Esophagus squamous epithelium (tissue), 5 donors: ENCODE data around the gene CEP128. TPM values are rescaled to one million over a fixed set of nuclear protein-coding genes. Genes with fewer than 3 reads are reported as not detected.

Source experiments
- DNase-seq: peaks from one replicate; lab custom pipeline; 2025; lab: John Stamatoyannopoulos, UW
- H3K27ac ChIP-seq, 4 donors: fragments of 200-600 bp; sonication (generic); one replicate each; pipeline ENCODE4 v1.5.1; 2016 to 2019; ENCODE audit warnings: mild to moderate bottlenecking in 1 of 4
- H3K27me3 ChIP-seq, 4 donors: fragments of 200-600 bp; sonication (generic); 1 replicate in 3 of 4; 2 replicates in 1 of 4; pipeline versions ENCODE4 v1.5.1 to v1.6.0; 2017 to 2021; ENCODE audit warnings: antibody characterized with exemption in 1 of 4
- H3K36me3 ChIP-seq, 3 donors: fragments of 200-600 bp; sonication (generic); one replicate each; pipeline ENCODE4 v1.5.1; 2016 to 2019
- H3K4me1 ChIP-seq, 3 donors: fragments of 200-600 bp; sonication (generic); one replicate each; pipeline ENCODE4 v1.5.1; 2017 to 2019
- H3K4me3 ChIP-seq, 4 donors: fragments of 200-600 bp; sonication (generic); 1 replicate in 3 of 4; 2 replicates in 1 of 4; pipeline ENCODE4 v1.5.1; 2016 to 2019; ENCODE audit warnings: mild to moderate bottlenecking in 2 of 4, moderate library complexity in 1 of 4
- H3K9me3 ChIP-seq, 3 donors: fragments of 200-600 bp; sonication (generic); one replicate each; pipeline ENCODE4 v1.5.1; 2016 to 2019
- CTCF ChIP-seq, 6 experiments: fragments of 450-650 bp in 4 of 6; fragments of 200-600 bp in 2 of 6; sonication (generic) in 2 of 6; IDR thresholded peaks; one replicate each; pipeline ENCODE4 v1.5.1; 2016 to 2019; ENCODE audit warnings: antibody characterized with exemption in 6 of 6, mild to moderate bottlenecking in 4 of 6, moderate library complexity in 4 of 6
- POLR2A ChIP-seq, 4 donors: fragments of 450-650 bp; IDR thresholded peaks; one replicate each; pipeline ENCODE4 v1.6.1; 2017; ENCODE audit warnings: antibody characterized with exemption in 4 of 4, mild to moderate bottlenecking in 4 of 4, moderate library complexity in 3 of 4
- WGBS, 2 donors: methylation state at CpG; one replicate each; pipeline ENCODE4 v1.1.5; 2018; 5-methylcytosine and 5-hydroxymethylcytosine counted together
- intact Hi-C: fragments of 100-400 bp; cut with DNase I; formaldehyde crosslinking; loops from one replicate; pipeline ENCODE4 v1.15.0; 2022
- total RNA-seq, 4 donors: library from RNA; depleted of rRNA; stranded (reverse); fragments of >200 nt; gene quantifications; one replicate each; pipeline ENCODE4 v1.1.0, GENCODE V29; 2016
- donor health status: DM: yes; HTN: yes; CAD: no.

The CEP128 gene
- total RNA-seq, 4 donors from 2014 or later, result 2.0 to 12.6 (median 5.4) TPM

GRCh38 chr14:80798211-80798610 lies 143.3 kb downstream of the CEP128 start:
- no peak overlapping the region for H3K4me3 ChIP-seq
- 86 to 88% methylated on average over 3 of the region's 3 CpGs for WGBS, 2 donors
- H3K9me3 ChIP-seq, result peaks cover 0 to 18% (median 7%) of the 10 kb centered on the region in 3 donors
- DNase-seq, result no peak
- no peaks in the 10 kb centered on the region for H3K4me1 ChIP-seq
- H3K27me3 ChIP-seq, result no peaks in the 10 kb centered on the region
- H3K27ac ChIP-seq, result no peak overlapping the region
- intact Hi-C loops, result no loop called here
- TF ChIP-seq CTCF (IDR thresholded peaks at IDR 0.05), result no peak
- TF ChIP-seq POLR2A (IDR thresholded peaks at IDR 0.05), result no peak
- H3K36me3 ChIP-seq, result no peaks in the 10 kb centered on the region

GRCh38 chr14:80792771-80793170 lies 148.8 kb downstream of the CEP128 start:
- Histone ChIP-seq H3K36me3 (no peaks in the 10 kb centered on the region), H3K9me3 (no peaks in the 10 kb centered on the region), H3K27me3 (no peaks in the 10 kb centered on the region), H3K4me3 (no peak overlapping the region), H3K4me1 (no peaks in the 10 kb centered on the region), H3K27ac (no peak overlapping the region)
- DNase-seq, result no peak
- TF ChIP-seq POLR2A (IDR thresholded peaks at IDR 0.05) (no peak), CTCF (IDR thresholded peaks at IDR 0.05) (no peak)
- WGBS, 2 donors, result 89 to 98% methylated on average over 11 of the region's 11 CpGs
- intact Hi-C loops, result no loop called here

GRCh38 chr14:80787876-80788275 lies 153.7 kb downstream of the CEP128 start:
- Histone ChIP-seq H3K36me3 (no peaks in the 10 kb centered on the region), H3K9me3 (no peaks in the 10 kb centered on the region)
- WGBS, 2 donors, result 14 to 38% methylated on average over 1 of the region's 1 CpG

GRCh38 chr14:80784820-80785219 lies 156.7 kb downstream of the CEP128 start:
- H3K36me3 ChIP-seq, result no peaks in the 10 kb centered on the region

More at GRCh38 chr14:80787876-80788275, 153.7 kb downstream of the CEP128 start:
- H3K27me3 ChIP-seq, result no peaks in the 10 kb centered on the region
- DNase-seq, result no peak
- no peak overlapping the region for H3K4me3 ChIP-seq
- no peaks in the 10 kb centered on the region for H3K4me1 ChIP-seq
- no peak overlapping the region for H3K27ac ChIP-seq
- intact Hi-C loops, result no loop called here
- no peak for TF ChIP-seq CTCF (IDR thresholded peaks at IDR 0.05)
- TF ChIP-seq POLR2A (IDR thresholded peaks at IDR 0.05), result no peak

GRCh38 chr14:80781972-80782367 lies 159.6 kb downstream of the CEP128 start:
- TF ChIP-seq CTCF (IDR thresholded peaks at IDR 0.05) (no peak), POLR2A (IDR thresholded peaks at IDR 0.05) (no peak)
- Histone ChIP-seq H3K4me3 (no peak overlapping the region), H3K27me3 (no peaks in the 10 kb centered on the region), H3K4me1 (no peaks in the 10 kb centered on the region), H3K9me3 (no peaks in the 10 kb centered on the region), H3K36me3 (no peaks in the 10 kb centered on the region), H3K27ac (no peak overlapping the region)
- WGBS, 2 donors, result 63 to 81% methylated on average over 1 of the region's 1 CpG
- no peak for DNase-seq
- intact Hi-C loops, result no loop called here

More at GRCh38 chr14:80784820-80785219, 156.7 kb downstream of the CEP128 start:
- H3K4me3 ChIP-seq, result no peak overlapping the region
- no peaks in the 10 kb centered on the region for H3K4me1 ChIP-seq
- TF ChIP-seq POLR2A (IDR thresholded peaks at IDR 0.05) (no peak), CTCF (IDR thresholded peaks at IDR 0.05) (no peak)
- no peaks in the 10 kb centered on the region for H3K27me3 ChIP-seq
- no peak for DNase-seq
- no peaks in the 10 kb centered on the region for H3K9me3 ChIP-seq
- H3K27ac ChIP-seq, result no peak overlapping the region
- intact Hi-C loops, result no loop called here
- WGBS, 2 donors, result 70 to 94% methylated on average over 4 of the region's 4 CpGs
